PFSK-1 (cell line): ENCODE measurements around the gene CYB5R3.

ENCODE experiments used
- FOXP2 ChIP-seq: optimal IDR thresholded peaks from 2 replicates; pipeline ENCODE3; 2011; ENCODE audit warnings: borderline replicate concordance, control low read depth, inconsistent platforms; ENCODE audit not compliant: insufficient read depth; ENCODE audit errors: extremely low read length, extremely low read depth
- POLR2AphosphoS5 ChIP-seq: IDR thresholded peaks from 2 replicates; pipeline ENCODE4 v1.6.1; 2012; ENCODE audit warnings: low read depth, mild to moderate bottlenecking, control low read depth, low read length, moderate library complexity
- REST ChIP-seq, 2 experiments: IDR thresholded peaks; 2 replicates each; pipeline versions ENCODE4 v1.6.1 to v1.8.0; 2011 to 2012; ENCODE audit warnings: low read depth in 2 of 2, low read length in 2 of 2, control low read depth in 1 of 2, inconsistent platforms in 1 of 2, mild to moderate bottlenecking in 1 of 2, moderate library complexity in 1 of 2; ENCODE audit not compliant: insufficient read depth in 1 of 2
- SIN3A ChIP-seq: IDR thresholded peaks from 2 replicates; pipeline ENCODE4 v1.6.1; 2012; ENCODE audit warnings: mild to moderate bottlenecking, low read length, moderate library complexity, borderline replicate concordance; ENCODE audit not compliant: insufficient read depth
- TAF1 ChIP-seq: IDR thresholded peaks from 2 replicates; pipeline ENCODE4 v1.6.1; 2012; ENCODE audit warnings: low read length, control low read depth, borderline replicate concordance; ENCODE audit not compliant: insufficient read depth

Gene CYB5R3

GRCh38 chr22:42688241-42689211 is 39.3 kb upstream of the CYB5R3 start:
- TF ChIP-seq REST (IDR thresholded peaks at IDR 0.05; ENCODE audit: insufficient read depth in 1 of 2, low read depth in 2 of 2, low read length in 2 of 2) (no peak), TAF1 (no peak), SIN3A (no peak), FOXP2 (no peak), POLR2AphosphoS5 (no peak)

GRCh38 chr22:42686756-42687491 is 37.7 kb upstream of the CYB5R3 start:
- TF ChIP-seq REST (IDR thresholded peaks at IDR 0.05; ENCODE audit: insufficient read depth in 1 of 2, low read depth in 2 of 2, low read length in 2 of 2), result no peak
- no peak for TF ChIP-seq POLR2AphosphoS5
- no peak for TF ChIP-seq FOXP2

GRCh38 chr22:42685941-42686653 is 36.9 kb upstream of the CYB5R3 start:
- TF ChIP-seq POLR2AphosphoS5 (no peak), FOXP2 (no peak), REST (IDR thresholded peaks at IDR 0.05; ENCODE audit: insufficient read depth in 1 of 2, low read depth in 2 of 2, low read length in 2 of 2) (no peak), SIN3A (no peak), TAF1 (no peak)

GRCh38 chr22:42684462-42685195 is 35.4 kb upstream of the CYB5R3 start:
- TF ChIP-seq SIN3A (no peak), TAF1 (no peak), POLR2AphosphoS5 (no peak), FOXP2 (no peak), REST (IDR thresholded peaks at IDR 0.05; ENCODE audit: insufficient read depth in 1 of 2, low read depth in 2 of 2, low read length in 2 of 2) (no peak)
